Adrenal gland (tissue), 5 donors: ENCODE data around the gene DCANP1.

Source experiments
- CTCF ChIP-seq, 6 experiments: fragments of 450-650 bp in 4 of 6; fragments of 200-600 bp in 2 of 6; sonication (generic) in 1 of 6; IDR thresholded peaks; 1 replicate in 5 of 6; 2 replicates in 1 of 6; pipeline versions ENCODE4 v1.5.1 to v1.8.0; 2016 to 2021; ENCODE audit warnings: antibody characterized with exemption in 6 of 6, mild to moderate bottlenecking in 2 of 6, moderate library complexity in 1 of 6
- POLR2A ChIP-seq, 2 donors: fragments of 450-650 bp; IDR thresholded peaks; one replicate each; pipeline ENCODE4 v1.6.1; 2017; ENCODE audit warnings: antibody characterized with exemption in 2 of 2, mild to moderate bottlenecking in 2 of 2, moderate library complexity in 1 of 2
- donor health status: DM: no; HTN: no; CAD: no.

GRCh38 chr5:135484674-135485086 is 37.5 kb upstream of the DCANP1 start:
- TF ChIP-seq CTCF (IDR thresholded peaks at IDR 0.05) = no peak
- no peak for TF ChIP-seq POLR2A (IDR thresholded peaks at IDR 0.05)
